Thyroid gland (tissue), 4 donors: ENCODE measurements around the gene FBRS.

ENCODE experiments used
- POLR2A ChIP-seq, 2 donors: fragments of 450-650 bp; IDR thresholded peaks; one replicate each; pipeline ENCODE4 v1.6.1; 2017; ENCODE audit warnings: antibody characterized with exemption in 2 of 2, mild to moderate bottlenecking in 2 of 2, moderate library complexity in 1 of 2
- TF ChIP-seq, protein P1 (sequence below), 6 experiments: fragments of 200-600 bp in 3 of 6; fragments of 450-650 bp in 3 of 6; sonication (generic) in 3 of 6; IDR thresholded peaks; one replicate each; pipeline ENCODE4 v1.5.1; 2016 to 2019; ENCODE audit warnings: antibody characterized with exemption in 6 of 6, mild to moderate bottlenecking in 2 of 6, inconsistent platforms in 1 of 6, moderate library complexity in 1 of 6

DNA sequence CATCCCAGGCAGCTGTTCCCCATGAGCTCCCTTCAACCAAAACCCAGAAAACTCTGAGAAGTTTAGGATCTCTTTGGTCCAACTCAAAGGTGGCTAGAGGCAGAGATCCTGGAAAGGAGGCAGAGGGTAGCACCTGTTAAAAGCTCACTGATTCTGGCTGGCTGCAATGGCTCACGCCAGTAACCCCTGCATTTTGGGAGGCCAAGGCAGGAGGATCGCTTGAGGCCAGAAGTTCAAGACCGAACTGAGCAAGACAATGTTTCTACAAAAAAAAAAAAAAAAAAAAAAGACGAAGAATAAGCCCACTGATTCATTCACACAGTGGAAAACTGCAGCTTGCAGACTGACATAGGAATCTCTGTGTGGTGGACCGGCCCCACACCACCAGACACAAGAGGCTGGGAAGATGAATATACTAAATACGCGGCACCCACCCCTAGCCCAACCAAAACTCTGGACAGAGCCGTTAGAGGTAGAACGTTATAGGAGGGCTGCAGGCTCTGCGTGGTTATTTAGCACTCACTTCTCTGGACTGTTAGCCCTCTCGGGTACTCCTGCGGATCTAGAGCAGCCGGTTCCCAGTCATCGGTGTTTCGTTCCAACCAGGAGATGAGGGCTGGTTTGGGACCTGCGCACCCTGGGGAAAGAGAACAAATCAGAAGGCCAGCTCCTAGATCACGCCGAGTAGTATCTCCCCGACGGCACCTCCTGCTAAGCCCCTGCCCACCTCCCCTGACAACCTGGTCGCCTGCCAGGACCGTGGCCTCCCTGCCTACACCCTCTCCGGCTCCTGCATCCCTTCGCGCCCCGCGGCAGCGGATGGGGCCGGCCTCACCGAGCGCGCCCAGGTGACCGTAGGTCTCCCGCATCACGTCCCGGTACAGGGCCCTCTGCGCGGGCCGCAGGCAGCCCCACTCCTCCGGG, 49.0 kb upstream of the FBRS start:
- TF ChIP-seq, protein P1, sequence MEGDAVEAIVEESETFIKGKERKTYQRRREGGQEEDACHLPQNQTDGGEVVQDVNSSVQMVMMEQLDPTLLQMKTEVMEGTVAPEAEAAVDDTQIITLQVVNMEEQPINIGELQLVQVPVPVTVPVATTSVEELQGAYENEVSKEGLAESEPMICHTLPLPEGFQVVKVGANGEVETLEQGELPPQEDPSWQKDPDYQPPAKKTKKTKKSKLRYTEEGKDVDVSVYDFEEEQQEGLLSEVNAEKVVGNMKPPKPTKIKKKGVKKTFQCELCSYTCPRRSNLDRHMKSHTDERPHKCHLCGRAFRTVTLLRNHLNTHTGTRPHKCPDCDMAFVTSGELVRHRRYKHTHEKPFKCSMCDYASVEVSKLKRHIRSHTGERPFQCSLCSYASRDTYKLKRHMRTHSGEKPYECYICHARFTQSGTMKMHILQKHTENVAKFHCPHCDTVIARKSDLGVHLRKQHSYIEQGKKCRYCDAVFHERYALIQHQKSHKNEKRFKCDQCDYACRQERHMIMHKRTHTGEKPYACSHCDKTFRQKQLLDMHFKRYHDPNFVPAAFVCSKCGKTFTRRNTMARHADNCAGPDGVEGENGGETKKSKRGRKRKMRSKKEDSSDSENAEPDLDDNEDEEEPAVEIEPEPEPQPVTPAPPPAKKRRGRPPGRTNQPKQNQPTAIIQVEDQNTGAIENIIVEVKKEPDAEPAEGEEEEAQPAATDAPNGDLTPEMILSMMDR (IDR thresholded peaks at IDR 0.05): no peak
- no peak for TF ChIP-seq POLR2A (IDR thresholded peaks at IDR 0.05)
